HG03025 (cell line): ENCODE data around the gene TAP1.

Source experiments
- ATAC-seq: cut with Tn5 transposase; IDR thresholded peaks from one replicate; pipeline ENCODE4 v1.9.1; 2021; ENCODE audit warnings: mild to moderate bottlenecking, moderate library complexity; ENCODE audit not compliant: unreplicated experiment, low FRiP score

Gene TAP1

DNA sequence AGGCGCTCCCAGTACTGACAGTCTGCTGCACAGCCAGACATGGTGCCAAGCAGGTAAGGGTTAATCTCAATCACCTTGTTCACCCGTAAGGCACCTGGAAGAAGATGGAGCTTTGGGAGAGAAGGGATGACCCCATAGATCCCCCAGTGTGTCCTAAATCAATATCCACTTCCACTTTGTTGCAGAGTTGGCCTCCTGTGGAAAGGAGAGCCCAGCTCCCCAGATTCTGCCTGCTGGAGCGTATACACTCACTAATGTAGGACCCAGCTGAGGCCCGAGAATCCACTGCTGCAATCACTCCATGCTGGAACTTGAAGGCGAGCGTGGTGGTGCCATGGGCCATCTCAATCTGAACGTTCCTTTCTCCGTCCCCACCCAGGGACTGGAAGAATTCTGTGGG lies 10.8 kb downstream of the TAP1 start:
- no peak for ATAC-seq

DNA sequence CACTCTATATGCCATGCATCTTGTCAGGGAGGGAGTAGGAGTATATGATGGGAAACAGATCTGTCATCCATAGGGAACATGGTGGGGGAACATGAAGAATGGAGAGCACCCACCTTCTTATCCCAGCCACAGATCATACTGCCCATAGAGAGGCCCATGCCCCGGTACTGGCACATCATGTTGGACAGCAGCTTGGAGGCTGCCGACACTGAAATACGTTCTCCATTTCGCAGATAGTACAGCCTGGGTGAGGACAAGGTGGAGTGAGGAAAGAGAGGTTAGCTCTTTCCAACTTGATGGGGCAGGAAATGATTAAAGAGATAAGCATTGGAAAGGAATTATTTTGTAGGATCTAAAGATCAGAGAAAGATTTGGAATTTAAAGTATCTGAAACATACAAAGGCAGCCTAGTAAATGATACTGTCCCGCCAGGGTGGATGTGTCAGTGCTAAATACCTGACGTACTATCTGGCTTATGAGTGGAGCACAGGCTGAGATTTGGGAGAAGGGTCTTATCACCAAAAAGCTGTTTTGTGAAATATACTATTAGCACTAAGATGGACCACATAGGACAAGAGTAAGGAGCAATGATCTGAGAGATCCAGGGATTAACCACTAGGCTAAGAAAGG lies 11.4 kb downstream of the TAP1 start:
- no peak for ATAC-seq

DNA sequence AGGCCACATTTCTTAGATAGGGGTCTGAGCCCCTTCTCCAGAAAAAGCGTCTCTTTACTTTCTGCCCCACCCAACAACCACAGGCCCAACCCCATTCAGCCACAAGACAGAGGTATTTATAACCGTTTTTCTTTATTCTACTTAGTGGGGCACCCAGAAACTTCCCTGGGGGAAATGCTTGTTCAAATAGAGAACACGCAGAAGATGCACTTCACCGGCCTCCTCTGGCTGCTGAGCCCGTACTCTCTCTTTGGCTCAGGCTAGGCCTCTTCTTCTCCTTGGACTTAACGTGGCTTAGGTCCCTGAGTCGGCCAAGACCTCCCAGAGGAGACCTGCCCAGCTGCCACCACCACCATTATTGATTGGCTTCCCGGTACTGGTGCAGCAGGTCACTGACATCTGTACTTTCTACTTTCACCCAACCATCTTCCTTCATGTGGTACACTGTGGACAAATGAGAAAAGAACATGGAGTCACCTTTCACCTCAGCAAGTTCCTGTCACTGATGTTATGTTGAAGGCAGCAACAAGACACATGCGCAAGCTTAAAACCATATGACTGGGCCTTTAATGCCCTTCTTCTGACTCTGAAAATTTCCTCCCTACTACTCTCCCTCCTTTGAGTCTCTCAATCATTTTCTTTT lies 12.8 kb downstream of the TAP1 start:
- no peak for ATAC-seq

DNA sequence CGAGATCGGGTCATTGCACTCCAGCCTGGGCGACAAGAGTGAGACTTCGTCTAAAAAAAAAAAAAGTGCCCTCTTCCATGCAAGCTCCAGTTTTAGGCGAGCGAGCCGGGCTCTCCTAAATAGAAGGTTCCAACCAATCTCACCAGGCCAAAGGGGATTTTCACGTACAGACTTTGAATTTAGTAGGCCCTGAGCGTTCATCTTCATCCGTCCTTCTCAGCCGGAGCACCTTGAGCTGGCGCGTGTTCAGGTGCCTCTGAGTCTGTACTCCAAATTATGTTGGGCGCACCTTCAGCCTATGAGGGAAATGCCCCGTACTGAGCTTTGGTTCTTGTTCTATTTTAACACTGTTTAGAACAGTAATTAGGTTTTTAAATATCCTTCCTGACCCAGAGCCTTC lies 14.1 kb downstream of the TAP1 start:
- no peak for ATAC-seq

DNA sequence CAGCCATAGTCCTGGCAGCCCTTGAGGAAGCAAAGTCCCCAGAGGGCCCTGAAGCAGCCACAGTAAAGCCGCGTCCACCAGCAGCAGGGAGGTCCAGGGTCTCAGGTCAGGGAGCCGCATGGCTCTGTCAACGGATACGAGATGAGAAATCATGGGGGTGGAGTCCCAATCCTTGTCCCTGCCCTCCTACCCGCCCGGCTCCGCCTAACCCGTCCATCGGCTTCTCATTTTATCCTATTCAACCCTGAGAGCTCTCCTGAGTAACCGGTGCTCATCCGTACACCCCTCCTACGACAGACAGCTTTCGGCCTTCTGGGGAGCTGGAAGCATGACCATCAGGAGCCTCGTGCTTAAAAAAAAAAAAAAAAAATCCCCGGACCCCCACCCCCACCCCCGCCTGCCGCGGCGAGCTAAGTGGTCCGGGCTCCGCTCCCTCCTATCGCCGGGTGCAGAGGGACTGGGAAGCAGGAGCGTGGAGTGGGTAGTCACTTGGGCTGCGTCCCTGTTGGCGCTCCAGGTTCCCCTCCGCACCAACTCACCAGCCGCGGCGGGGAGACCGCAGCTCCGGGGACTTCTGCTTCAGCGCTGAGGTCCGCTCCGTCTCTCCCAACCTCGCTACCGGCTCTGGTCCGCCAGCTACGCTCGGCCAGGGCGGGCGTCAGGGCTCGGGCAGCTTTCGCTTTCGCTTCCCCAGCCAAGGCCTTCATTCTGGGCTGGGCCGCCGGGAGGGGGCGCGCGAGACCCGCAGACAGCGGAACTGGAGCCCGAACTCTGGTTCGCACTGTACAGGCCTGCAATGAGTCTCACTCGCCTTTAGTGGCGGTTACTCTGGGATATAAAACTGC lies 15.2 kb downstream of the TAP1 start, which contains the start of gene TAP2:
Gene TAP2, minus strand, starts transcription at position 626 of the 845 bp plus-strand sequence. Its CDS starts 506 bp downstream, at position 120.
- peak; percentile 66 for ATAC-seq

DNA sequence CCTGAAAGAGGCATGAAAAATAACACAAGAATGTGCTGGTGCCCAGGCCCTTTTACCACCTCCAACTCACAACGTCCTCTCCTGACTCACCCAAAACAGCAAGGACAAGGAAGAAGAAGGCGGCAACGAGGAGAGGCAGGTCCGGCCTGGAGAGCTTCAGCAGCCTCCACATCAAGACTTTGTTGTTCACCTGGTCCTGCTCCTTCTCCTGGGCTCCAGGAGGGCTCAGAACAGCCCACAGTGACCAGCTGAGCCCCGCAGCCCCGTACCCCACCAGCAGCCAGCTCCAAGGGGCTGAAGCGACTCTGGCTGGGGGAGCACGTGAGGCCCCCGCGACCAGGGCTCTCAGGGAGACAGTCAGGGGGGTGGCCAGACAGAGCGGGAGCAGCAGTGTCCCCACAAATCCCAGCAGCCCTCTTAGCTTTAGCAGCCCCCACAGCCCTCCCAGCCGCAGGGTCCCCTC lies 15.8 kb downstream of the TAP1 start:
- no peak for ATAC-seq

DNA sequence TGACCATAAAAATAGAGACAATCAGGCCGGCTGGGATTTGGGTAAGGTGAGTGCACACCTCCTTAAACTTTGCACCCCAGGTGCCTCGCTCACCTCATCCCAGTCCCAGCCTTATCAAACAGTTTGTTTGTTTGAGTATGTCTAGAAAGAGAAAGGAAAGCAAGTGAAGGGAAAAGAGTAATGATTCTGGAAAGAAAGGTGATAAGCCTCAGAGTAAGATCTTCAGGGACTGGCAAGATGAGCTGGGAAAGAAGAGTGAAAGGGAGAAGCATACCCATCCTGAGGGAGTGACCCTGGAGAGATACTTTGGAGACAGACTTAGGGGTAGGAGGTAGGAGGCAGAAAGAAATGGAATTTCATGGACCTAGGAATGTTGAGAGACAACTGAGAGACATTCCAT lies 16.6 kb downstream of the TAP1 start:
- ATAC-seq = no peak

DNA sequence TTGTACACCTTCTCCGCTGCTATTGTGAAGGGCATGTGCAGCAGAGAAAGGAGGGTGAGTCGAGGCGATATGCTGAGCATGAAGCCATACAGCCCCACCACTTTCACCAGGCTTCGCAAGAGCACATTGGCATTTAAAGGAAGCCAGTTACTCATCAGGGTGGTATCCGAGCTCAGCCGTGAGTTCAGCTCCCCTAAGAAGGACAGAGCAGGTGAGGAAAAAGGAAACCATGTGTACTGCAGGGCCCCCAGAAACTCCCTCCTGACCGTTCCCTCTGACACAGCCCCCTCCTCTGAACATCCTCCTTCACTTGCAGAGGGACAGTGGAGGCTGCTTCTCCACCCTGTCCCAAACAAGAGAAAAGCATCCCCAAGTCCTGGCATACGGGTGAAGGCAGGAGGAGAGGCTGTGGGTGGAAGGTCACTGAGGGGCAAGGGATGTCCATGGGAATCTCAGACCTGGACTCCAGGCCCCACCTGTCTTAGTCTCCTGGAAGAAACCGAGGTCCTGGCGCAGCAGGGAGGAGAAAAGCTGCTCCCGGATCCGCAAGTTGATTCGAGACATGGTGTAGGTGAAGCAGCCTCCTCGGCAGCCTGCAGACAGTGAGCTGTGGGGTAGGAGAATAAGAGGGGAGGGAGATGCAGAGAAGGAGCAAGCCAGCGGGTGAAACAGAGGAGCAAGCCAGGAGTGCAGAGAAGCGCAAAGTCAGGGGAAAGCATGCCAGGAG lies 18.2 kb downstream of the TAP1 start:
- no peak for ATAC-seq

DNA sequence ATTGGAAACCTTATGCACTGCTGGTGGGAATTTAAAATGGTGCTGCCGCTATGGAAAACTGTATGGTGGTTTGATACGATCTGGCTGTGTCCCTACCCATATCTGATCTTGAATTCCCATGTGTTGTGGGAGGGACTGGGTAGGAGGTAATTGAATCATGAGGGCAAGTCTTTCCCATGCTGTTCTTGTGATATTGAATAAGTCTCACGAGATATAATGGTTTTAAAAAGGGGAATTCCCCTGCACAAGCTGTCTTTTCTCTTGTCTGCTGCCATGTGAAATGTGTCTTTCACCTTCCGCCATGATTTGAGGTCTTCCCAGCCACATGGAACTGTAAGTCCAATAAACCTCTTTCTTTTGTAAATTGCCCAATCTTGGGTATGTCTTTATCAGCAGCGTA lies 19.8 kb downstream of the TAP1 start:
- ATAC-seq = no peak

DNA sequence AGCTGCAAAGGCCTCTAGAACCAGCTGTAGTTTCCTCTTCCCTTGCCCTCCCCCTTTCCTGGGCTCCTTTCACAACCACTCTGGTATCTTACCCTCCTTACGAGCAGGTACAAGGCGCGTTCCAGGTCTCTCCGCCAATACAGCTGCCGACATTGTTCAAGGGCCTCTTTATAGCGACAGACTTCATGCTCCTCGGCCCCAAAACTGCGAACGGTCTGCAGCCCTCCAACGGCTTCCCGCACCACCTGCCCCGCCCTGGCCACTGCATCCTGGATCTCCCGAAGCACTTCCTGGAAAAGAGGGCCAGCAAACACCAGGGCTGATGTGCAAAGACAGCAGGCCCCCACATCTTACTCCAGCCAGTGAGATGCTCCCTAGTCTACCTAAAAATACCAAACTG lies 21.0 kb downstream of the TAP1 start:
- no peak for ATAC-seq

DNA sequence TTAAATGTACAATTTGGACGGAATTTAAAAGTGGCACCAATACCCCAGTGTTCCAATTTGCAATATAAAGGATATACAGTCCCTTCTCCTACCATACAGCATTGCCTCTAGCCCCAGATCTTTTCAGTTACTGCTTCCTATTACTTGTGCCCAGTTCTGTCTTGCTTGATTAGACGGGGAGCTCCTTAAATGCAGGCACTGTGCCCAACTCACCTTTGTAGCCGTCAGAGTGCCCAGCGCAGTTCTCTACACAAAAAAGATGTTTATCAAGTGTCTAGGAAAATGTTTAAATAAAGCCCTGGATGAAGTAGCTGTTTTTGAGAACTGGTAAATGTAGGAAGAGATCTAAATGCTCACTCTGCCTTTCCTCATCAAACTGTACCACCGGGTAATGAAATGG lies 22.6 kb downstream of the TAP1 start:
- no peak for ATAC-seq

DNA sequence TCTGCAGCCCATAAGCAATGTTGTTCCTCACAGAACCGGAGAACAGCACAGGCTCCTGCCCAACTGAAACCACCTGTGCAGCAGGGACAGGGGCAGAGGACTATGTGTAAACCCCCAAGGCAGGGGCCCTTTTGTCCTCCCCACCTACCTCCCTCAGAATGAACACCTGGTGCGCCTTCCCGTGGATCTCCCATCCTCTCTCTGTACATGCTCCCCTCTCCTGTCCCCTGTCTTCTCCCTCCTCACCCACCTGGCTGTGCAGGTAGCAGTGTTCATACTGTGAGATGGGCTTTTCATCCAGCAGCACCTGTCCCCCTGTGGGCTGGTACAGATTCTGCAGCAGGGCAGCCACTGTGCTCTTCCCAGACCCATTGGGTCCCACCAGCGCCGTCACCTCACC lies 23.5 kb downstream of the TAP1 start:
- no peak for ATAC-seq

DNA sequence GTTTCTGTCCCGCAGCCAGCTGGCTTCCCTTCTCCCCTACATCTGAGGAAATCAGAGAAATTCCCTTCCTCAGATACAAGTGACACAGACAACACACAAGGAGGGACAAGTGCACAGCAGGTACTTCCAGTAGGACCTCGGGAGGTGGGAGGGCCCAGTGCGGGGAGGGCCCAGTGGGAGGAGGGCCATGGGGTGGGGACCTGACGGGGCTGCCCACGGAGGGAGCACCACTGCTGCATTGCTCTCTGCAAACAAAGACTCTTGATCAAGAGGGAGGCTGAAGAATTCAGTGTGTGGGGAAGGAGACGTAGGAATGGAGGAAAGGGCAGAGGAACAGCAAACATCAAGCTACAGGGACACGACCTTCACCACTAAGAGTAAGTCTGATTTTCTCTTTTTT lies 24.0 kb downstream of the TAP1 start:
- no peak for ATAC-seq

DNA sequence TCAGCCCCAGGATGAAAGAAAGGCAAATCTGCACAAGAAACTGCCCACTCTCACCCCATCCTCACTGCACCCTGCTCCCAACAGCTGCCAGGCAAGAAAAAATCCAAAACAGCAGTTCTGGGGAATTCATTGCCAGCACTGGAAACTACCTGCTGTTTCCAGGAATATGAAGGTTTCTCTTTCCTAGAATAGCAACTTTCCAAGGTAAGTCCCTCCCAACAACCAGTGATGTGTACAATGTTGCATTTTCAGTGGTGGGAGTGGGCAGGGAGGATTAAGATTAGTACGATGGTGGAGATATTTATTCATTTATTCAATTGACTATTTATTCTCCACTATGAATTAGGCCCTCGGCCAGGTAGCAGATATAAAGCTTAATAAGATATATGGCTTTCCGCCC lies 26.5 kb downstream of the TAP1 start:
- ATAC-seq = no peak

DNA sequence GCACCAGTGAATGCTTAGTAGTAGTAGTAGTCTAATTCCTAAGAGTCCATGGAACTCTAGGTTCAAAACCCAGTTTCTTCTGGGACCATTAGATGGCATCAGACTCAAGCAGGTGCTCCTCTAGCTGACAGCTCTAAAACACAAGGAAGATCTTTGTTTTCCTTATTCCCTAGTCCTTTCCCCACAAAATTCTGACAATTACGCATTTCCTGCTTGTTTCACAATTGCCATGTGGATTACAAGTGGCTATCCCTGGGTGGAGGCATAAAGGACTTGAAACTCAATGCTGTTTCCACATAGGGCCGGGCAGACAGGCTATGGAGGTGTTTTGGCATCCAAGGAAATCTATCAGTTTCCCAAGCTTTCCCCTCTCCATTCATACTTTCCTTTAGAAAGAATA lies 27.5 kb downstream of the TAP1 start:
- no peak for ATAC-seq

DNA sequence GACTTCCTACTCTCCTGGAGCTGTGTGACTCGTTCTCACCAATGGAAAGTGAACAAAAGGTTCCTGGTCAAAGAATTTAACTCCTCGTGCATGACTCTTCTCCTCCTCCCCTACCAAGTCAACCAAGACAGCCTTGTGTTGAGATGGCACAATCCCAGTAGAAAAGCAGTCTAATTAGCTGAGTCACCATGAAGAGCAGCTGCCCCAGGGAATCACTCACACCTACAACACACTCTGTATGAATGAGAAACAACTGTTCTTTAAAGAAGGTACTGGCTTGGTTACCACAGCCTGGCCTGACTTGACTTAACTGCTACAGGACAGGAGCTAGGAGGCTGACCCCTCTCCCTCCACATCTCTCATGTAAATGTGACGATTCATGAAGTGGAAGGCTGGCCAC lies 33.8 kb downstream of the TAP1 start:
- no peak for ATAC-seq

DNA sequence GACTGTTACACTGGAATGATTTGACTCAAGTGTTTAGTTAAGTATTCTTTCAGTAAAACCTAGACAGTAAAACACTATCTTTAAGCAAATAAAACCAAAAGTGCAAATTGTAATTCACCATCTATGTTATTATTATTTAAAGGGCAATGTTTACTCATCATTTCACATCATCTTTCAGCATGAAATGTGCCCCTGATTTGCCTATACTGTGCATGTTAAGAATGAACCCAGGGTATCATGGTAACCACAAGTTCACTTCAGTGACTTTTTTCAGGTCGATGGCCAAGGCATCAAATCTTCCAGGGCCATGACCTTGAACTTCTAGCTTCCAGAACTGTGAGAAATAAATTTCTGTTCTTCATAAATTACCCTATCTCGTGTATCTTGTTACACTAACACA lies 34.6 kb downstream of the TAP1 start:
- no peak for ATAC-seq

DNA sequence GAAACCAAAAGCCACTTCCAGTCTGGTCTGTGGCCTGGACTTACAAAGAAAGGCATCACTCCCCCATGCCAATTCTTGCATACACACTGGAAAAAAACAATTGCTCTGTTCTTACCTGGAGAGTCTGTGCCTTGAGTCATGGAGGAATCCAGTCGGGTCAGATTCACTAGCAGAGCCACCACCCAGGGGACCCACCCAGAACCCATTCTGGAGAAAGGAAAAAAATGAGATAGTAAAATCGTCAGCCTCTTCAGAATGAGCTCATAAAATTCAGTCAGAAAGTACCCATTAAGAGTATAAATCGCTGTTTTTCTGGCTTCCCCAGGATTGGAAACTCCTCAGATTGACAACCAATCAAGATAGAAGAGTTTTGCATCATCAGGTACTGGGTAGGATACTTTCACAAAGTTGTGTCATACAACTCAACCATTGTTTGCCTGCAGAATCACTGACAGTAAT lies 36.7 kb downstream of the TAP1 start, which contains the start of gene HLA-DOB:
Gene HLA-DOB, minus strand, starts transcription at position 257 of the 459 bp plus-strand sequence. Its CDS starts 51 bp downstream, at position 206.
- ATAC-seq = no peak

DNA sequence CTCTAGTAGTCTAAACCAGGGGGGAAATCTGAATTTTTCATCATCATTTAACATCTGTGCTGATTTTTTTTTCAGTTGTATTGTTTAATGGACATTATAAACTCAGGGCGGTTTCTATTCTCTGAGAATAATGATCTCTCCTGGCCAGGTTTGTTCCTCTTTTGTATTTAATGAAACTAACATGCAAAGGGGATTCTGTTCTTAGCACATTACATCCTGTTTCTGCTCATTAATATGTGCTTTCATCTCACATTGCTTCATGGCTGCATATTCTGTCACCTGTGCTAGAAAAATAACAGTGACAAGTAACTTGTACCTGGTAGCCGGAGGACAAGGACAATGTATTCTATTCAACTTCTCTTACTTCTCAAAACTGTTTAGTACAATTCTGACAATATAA lies 37.5 kb downstream of the TAP1 start:
- no peak for ATAC-seq

DNA sequence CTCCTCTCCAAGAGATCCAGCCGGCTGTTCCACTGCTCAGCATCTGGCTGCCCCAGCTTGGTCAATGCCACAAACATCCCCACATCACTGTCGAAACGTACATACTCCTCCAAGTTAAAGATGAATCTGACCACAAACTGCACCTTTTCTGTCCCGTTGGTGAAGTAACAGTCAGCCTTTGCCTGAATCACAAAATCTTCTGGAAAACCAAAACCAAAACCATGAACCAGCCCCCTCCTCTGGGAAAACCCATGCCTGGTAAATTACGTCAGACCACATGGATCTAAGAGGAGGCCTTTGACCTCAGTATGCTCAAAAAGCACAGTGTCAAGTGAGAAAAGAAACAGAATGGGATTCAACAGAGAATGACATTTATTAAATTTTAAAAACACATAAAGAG lies 38.4 kb downstream of the TAP1 start:
- ATAC-seq = no peak

DNA sequence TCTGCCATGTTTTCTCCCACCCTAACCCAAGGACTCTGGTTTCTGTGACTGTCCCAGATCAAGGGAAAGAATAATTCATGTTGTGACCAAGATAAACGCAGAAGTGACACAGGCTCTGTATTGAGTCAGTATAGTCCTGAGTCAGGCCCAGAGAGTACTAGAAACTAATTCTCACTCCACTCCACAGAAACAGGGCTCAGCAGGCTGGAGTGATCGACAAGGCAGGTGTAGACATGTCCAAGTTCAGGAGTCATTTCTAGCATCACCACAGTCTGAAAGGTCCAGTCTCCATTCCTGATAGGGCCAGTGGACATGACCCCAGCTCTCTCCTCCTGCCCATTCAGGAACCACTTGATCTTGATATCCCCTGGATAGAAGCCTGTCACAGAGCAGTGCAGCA lies 39.4 kb downstream of the TAP1 start:
- no peak for ATAC-seq
